ENCODE data around the gene DNM2. TPM values are rescaled to one million over a fixed set of nuclear protein-coding genes. Genes with fewer than 3 reads are reported as not detected.

The DNM2 gene
- total and polyA plus RNA-seq, 2 of the 13 experiments (the other 11 are each of a cell fraction or from before 2014, with no cell fraction given): 41.7 to 59.8 TPM

DNA sequence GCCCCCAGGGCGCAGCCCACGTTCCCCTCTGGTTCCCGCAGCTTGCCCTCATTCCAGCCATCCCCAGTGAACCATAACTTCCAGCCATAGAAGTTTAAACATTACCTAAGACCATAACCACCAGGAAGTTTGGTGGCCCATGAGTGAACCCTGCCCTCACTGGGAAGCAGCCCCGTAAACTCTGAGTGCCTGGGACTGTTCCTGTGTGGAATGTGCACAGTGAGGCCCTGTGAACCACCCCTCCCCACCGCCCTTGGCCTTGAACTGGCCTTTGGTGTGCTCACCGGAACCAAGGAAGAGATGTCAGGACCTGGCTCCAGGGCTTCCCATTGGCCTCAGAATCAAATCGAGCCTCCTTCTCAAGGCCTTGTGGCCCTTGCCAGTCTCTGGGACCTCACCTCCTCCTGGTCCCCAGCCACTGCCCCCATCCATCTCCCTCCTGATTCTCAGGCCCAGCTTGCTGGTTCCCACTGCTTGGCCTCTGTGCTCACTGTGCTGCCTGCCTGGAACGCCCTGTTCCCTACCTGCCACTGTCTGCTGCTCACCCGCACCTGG, 46.5 kb downstream of the DNM2 start (continued):
- TF ChIP-seq CEBPG (CRISPR knock-in tag; IDR thresholded peaks at IDR 0.05): peak; percentile 74
- TF ChIP-seq, protein P1, sequence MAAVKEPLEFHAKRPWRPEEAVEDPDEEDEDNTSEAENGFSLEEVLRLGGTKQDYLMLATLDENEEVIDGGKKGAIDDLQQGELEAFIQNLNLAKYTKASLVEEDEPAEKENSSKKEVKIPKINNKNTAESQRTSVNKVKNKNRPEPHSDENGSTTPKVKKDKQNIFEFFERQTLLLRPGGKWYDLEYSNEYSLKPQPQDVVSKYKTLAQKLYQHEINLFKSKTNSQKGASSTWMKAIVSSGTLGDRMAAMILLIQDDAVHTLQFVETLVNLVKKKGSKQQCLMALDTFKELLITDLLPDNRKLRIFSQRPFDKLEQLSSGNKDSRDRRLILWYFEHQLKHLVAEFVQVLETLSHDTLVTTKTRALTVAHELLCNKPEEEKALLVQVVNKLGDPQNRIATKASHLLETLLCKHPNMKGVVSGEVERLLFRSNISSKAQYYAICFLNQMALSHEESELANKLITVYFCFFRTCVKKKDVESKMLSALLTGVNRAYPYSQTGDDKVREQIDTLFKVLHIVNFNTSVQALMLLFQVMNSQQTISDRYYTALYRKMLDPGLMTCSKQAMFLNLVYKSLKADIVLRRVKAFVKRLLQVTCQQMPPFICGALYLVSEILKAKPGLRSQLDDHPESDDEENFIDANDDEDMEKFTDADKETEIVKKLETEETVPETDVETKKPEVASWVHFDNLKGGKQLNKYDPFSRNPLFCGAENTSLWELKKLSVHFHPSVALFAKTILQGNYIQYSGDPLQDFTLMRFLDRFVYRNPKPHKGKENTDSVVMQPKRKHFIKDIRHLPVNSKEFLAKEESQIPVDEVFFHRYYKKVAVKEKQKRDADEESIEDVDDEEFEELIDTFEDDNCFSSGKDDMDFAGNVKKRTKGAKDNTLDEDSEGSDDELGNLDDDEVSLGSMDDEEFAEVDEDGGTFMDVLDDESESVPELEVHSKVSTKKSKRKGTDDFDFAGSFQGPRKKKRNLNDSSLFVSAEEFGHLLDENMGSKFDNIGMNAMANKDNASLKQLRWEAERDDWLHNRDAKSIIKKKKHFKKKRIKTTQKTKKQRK (IDR thresholded peaks at IDR 0.05; ENCODE audit: low read length): no peak
- no peak for TF ChIP-seq ARID2 (CRISPR knock-in tag; IDR thresholded peaks at IDR 0.05; ENCODE audit: borderline replicate concordance)
- no peak for TF ChIP-seq PTBP1 (IDR thresholded peaks at IDR 0.05; ENCODE audit: low read depth, low read length, poor library complexity, severe bottlenecking)
- TF ChIP-seq ZNF253 (CRISPR knock-in tag; IDR thresholded peaks at IDR 0.05; ENCODE audit: borderline replicate concordance): 0 out of 2 replicates have a peak, but pooled peaks have one; percentile 63
- peak; percentile 81 for TF ChIP-seq THAP11 (CRISPR knock-in tag; IDR thresholded peaks at IDR 0.05)
- TF ChIP-seq, protein P2, sequence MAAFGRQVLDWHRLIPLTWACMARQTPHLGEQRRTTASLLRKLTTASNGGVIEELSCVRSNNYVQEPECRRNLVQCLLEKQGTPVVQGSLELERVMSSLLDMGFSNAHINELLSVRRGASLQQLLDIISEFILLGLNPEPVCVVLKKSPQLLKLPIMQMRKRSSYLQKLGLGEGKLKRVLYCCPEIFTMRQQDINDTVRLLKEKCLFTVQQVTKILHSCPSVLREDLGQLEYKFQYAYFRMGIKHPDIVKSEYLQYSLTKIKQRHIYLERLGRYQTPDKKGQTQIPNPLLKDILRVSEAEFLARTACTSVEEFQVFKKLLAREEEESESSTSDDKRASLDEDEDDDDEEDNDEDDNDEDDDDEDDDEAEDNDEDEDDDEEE (CRISPR knock-in tag; IDR thresholded peaks at IDR 0.05): peak; percentile 69; the same call in 1 of the 2 replicates
- no peak for TF ChIP-seq RFX3 (CRISPR knock-in tag; IDR thresholded peaks at IDR 0.05)
- TF ChIP-seq, protein P3, sequence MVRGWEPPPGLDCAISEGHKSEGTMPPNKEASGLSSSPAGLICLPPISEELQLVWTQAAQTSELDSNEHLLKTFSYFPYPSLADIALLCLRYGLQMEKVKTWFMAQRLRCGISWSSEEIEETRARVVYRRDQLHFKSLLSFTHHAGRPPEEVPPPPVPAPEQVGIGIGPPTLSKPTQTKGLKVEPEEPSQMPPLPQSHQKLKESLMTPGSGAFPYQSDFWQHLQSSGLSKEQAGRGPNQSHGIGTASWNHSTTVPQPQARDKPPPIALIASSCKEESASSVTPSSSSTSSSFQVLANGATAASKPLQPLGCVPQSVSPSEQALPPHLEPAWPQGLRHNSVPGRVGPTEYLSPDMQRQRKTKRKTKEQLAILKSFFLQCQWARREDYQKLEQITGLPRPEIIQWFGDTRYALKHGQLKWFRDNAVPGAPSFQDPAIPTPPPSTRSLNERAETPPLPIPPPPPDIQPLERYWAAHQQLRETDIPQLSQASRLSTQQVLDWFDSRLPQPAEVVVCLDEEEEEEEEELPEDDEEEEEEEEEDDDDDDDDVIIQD (CRISPR knock-in tag; IDR thresholded peaks at IDR 0.05; ENCODE audit: low read depth): peak; percentile 80; the same call in 1 of the 2 replicates
- TF ChIP-seq NR2C2 (CRISPR knock-in tag; IDR thresholded peaks at IDR 0.05; ENCODE audit: borderline replicate concordance): peak; percentile 88
- TF ChIP-seq ZNF709 (CRISPR knock-in tag; IDR thresholded peaks at IDR 0.05): no peak
- TF ChIP-seq CBX1 (IDR thresholded peaks at IDR 0.05; ENCODE audit: low read depth): peak; percentile 72
- peak; percentile 44; the same call in 1 of the 2 replicates for TF ChIP-seq ZNF292 (CRISPR knock-in tag; IDR thresholded peaks at IDR 0.05; ENCODE audit: borderline replicate concordance, low read depth)
- no peak for TF ChIP-seq SRY (CRISPR knock-in tag; IDR thresholded peaks at IDR 0.05)
- TF ChIP-seq SOX13 (IDR thresholded peaks at IDR 0.05): no peak
- peak in 1 of 2 experiments; percentile 74; a peak in 2 of 4 replicates for TF ChIP-seq SOX13 (CRISPR knock-in tag; conservative IDR thresholded peaks at IDR 0.05 in 1 of 2, IDR thresholded peaks at IDR 0.05 in 1 of 2)
- TF ChIP-seq POLR2G (IDR thresholded peaks at IDR 0.05; ENCODE audit: low read depth, low read length): 0 out of 2 replicates have a peak, but pooled peaks have one; percentile 31
- TF ChIP-seq ZNF589 (CRISPR knock-in tag; conservative IDR thresholded peaks at IDR 0.05): peak; percentile 78; the same call in 1 of the 2 replicates
- TF ChIP-seq ZNF350 (CRISPR knock-in tag; IDR thresholded peaks at IDR 0.05; ENCODE audit: borderline replicate concordance, low read depth): peak; percentile 90
- peak; percentile 68 for TF ChIP-seq ZNF121 (CRISPR knock-in tag; IDR thresholded peaks at IDR 0.05)
- TF ChIP-seq NCOR1 (IDR thresholded peaks at IDR 0.05; ENCODE audit: borderline replicate concordance, low read length): peak; percentile 95; the same call in 1 of the 2 replicates
- TF ChIP-seq ZNF670 (CRISPR knock-in tag; IDR thresholded peaks at IDR 0.05; ENCODE audit: borderline replicate concordance): peak; percentile 75; the same call in 1 of the 2 replicates
- TF ChIP-seq NR3C1 (CRISPR knock-in tag; IDR thresholded peaks at IDR 0.05): no peak
- peak; percentile 84; the same call in 1 of the 2 replicates for TF ChIP-seq HOXA5 (CRISPR knock-in tag; IDR thresholded peaks at IDR 0.05)
- TF ChIP-seq ZBTB3 (CRISPR knock-in tag; IDR thresholded peaks at IDR 0.05; ENCODE audit: borderline replicate concordance, low read depth): peak; percentile 77; the same call in 1 of the 2 replicates
- peak; percentile 69; the same call in 1 of the 2 replicates for TF ChIP-seq BORCS8-MEF2B (CRISPR knock-in tag; IDR thresholded peaks at IDR 0.05)

Data from HepG2 (cell line).